ENCODE data around the gene POSTN.

DNA sequence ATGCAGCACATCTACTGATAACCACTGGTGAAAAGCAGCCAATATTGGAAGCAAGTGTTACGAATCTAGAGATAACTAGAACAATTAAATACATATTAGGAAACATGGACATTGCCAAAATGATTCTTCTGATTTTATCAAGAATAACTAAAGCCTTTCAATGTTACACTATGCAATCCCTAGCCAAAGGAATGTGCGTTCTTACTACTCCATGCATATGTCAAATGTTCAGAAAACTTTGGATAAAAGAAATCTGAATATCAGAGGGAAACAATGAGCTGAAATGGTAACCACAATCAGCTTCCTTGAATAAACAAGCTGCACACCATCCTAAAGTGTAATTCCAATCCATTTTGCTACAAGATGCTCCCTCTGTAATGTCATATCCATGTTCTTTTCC lies 951 bp upstream of the POSTN start:
- TF ChIP-seq POLR2AphosphoS5 (IDR thresholded peaks at IDR 0.05; ENCODE audit: borderline replicate concordance, low read depth, low read length) (no peak), EZH2 (IDR thresholded peaks at IDR 0.05) (no peak), FOXP2 (optimal IDR thresholded peaks at IDR 0.05; ENCODE audit: control extremely low read depth, extremely low read length, insufficient read depth) (no peak)
